Neuron (in vitro differentiated cells): ENCODE data around the gene RNPEPL1.
"Not testable (repeated sequence)": the region's sequence is repeated elsewhere in the genome, so short reads cannot be mapped to it uniquely, and the experiment has no call there.

Source experiments
- H2AFZ ChIP-seq: one replicate; pipeline ENCODE4 v1.6.1; 2013; ENCODE audit warnings: low read depth, mild to moderate bottlenecking, inconsistent platforms, low read length, moderate library complexity
- H3K27me3 ChIP-seq: one replicate; pipeline ENCODE4 v1.6.1; 2013; ENCODE audit warnings: low read length; ENCODE audit not compliant: insufficient read depth
- H3K36me3 ChIP-seq: one replicate; pipeline ENCODE4 v1.6.1; 2013; ENCODE audit warnings: low read length; ENCODE audit not compliant: insufficient read depth
- H3K4me1 ChIP-seq: one replicate; pipeline ENCODE4 v1.6.1; 2013; ENCODE audit warnings: low read length; ENCODE audit not compliant: insufficient read depth
- H3K4me3 ChIP-seq: 2 replicates; pipeline ENCODE4 v1.5.1; 2013; ENCODE audit warnings: mild to moderate bottlenecking, low read length, moderate library complexity
- H3K9me3 ChIP-seq: one replicate; pipeline ENCODE4 v1.6.1; 2013; ENCODE audit warnings: low read length

Gene RNPEPL1

GRCh38 chr2:240554767-240555493 lies 13.4 kb upstream of the RNPEPL1 start:
- Histone ChIP-seq H3K36me3 (peaks cover 32% of the 10 kb centered on the region), H3K4me1 (peaks cover 9% of the 10 kb centered on the region), H3K27me3 (no peaks in the 10 kb centered on the region), H3K4me3 (no peak overlapping the region), H3K9me3 (peaks cover 19% of the 10 kb centered on the region), H2AFZ (no peak overlapping the region)

- no peak overlapping the region for H2AFZ ChIP-seq
- H3K9me3 ChIP-seq: peaks cover 18% of the 10 kb centered on the region
- peaks cover 31% of the 10 kb centered on the region for H3K36me3 ChIP-seq
- no peak overlapping the region for H3K4me3 ChIP-seq
- peaks cover 10% of the 10 kb centered on the region for H3K4me1 ChIP-seq
- no peaks in the 10 kb centered on the region for H3K27me3 ChIP-seq
Observed at GRCh38 chr2:240555541-240556250, 12.6 kb upstream of the RNPEPL1 start.

- peaks cover 12% of the 10 kb centered on the region for H3K4me1 ChIP-seq
- H3K27me3 ChIP-seq: no peaks in the 10 kb centered on the region
- no peak overlapping the region for H2AFZ ChIP-seq
- no peak overlapping the region for H3K4me3 ChIP-seq
- peaks cover 23% of the 10 kb centered on the region for H3K36me3 ChIP-seq
- H3K9me3 ChIP-seq: peaks cover 13% of the 10 kb centered on the region
Observed at GRCh38 chr2:240556553-240557100, 11.7 kb upstream of the RNPEPL1 start.

GRCh38 chr2:240557101-240557751 lies 11.1 kb upstream of the RNPEPL1 start:
- Histone ChIP-seq H3K27me3 (no peaks in the 10 kb centered on the region), H3K4me3 (no peak overlapping the region), H3K36me3 (peaks cover 23% of the 10 kb centered on the region)

GRCh38 chr2:240557808-240558207 lies 10.5 kb upstream of the RNPEPL1 start, which contains the start of gene ANKMY1:
TSS of gene ANKMY1 (minus strand) at chr2:240557988. CDS start at chr2:240557335, 653 bp downstream.
- Histone ChIP-seq H3K36me3 (peaks cover 18% of the 10 kb centered on the region), H3K4me1 (peaks cover 15% of the 10 kb centered on the region), H2AFZ (no peak within 1 kb of the TSS), H3K9me3 (peaks cover 8% of the 10 kb centered on the region), H3K27me3 (no peaks in the 10 kb centered on the region), H3K4me3 (no peak within 1 kb of the TSS)

More at GRCh38 chr2:240557101-240557751, 11.1 kb upstream of the RNPEPL1 start:
- Histone ChIP-seq H3K4me1 (peaks cover 15% of the 10 kb centered on the region), H3K9me3 (peaks cover 9% of the 10 kb centered on the region), H2AFZ (no peak overlapping the region)

- no peak overlapping the region for H2AFZ ChIP-seq
- H3K4me1 ChIP-seq: peaks cover 15% of the 10 kb centered on the region
- no peak overlapping the region for H3K4me3 ChIP-seq
- peaks cover 3% of the 10 kb centered on the region for H3K9me3 ChIP-seq
- no peaks in the 10 kb centered on the region for H3K27me3 ChIP-seq
- peaks cover 13% of the 10 kb centered on the region for H3K36me3 ChIP-seq
Observed at GRCh38 chr2:240558236-240558761, 10.0 kb upstream of the RNPEPL1 start.

- Histone ChIP-seq H3K9me3 (peaks cover 3% of the 10 kb centered on the region), H3K4me1 (peaks cover 15% of the 10 kb centered on the region), H3K27me3 (no peaks in the 10 kb centered on the region), H3K4me3 (no peak overlapping the region), H2AFZ (no peak overlapping the region), H3K36me3 (peaks cover 6% of the 10 kb centered on the region)
Observed at GRCh38 chr2:240559286-240559685, 9.0 kb upstream of the RNPEPL1 start.

GRCh38 chr2:240560084-240560479 lies 8.2 kb upstream of the RNPEPL1 start, which contains the start of gene DUSP28:
TSS of gene DUSP28 (plus strand) at chr2:240560357. CDS start at chr2:240560685, 328 bp downstream.
- Histone ChIP-seq H3K9me3 (peaks cover 3% of the 10 kb centered on the region), H3K36me3 (no peaks in the 10 kb centered on the region), H3K4me1 (peaks cover 15% of the 10 kb centered on the region), H3K4me3 (peak within 1 kb of the TSS; percentile 66), H2AFZ (peak within 1 kb of the TSS; percentile 88), H3K27me3 (no peaks in the 10 kb centered on the region)

GRCh38 chr2:240560480-240561324 lies 7.6 kb upstream of the RNPEPL1 start:
- Histone ChIP-seq H3K27me3 (no peaks in the 10 kb centered on the region), H3K4me1 (peaks cover 15% of the 10 kb centered on the region), H3K4me3 (peak overlapping the region; percentile 66), H2AFZ (peak overlapping the region; percentile 88), H3K36me3 (no peaks in the 10 kb centered on the region), H3K9me3 (peaks cover 2% of the 10 kb centered on the region)

GRCh38 chr2:240561325-240561971 lies 6.8 kb upstream of the RNPEPL1 start:
- peaks cover 20% of the 10 kb centered on the region for H3K4me1 ChIP-seq
- no peaks in the 10 kb centered on the region for H3K27me3 ChIP-seq
- peak overlapping the region; percentile 88 for H2AFZ ChIP-seq
- H3K9me3 ChIP-seq: no peaks in the 10 kb centered on the region
- no peaks in the 10 kb centered on the region for H3K36me3 ChIP-seq
- H3K4me3 ChIP-seq: peak overlapping the region; percentile 66

GRCh38 chr2:240563231-240563630 lies 5.1 kb upstream of the RNPEPL1 start:
- H3K36me3 ChIP-seq, H3K27me3 ChIP-seq, H3K4me3 ChIP-seq, H3K9me3 ChIP-seq, H2AFZ ChIP-seq: not testable (repeated sequence)
- H3K4me1 ChIP-seq: peaks cover 35% of the 10 kb centered on the region
